ENCODE data around the gene MAP4K2.

GRCh38 chr11:64846998-64847666 is 44.1 kb upstream of the MAP4K2 start:
- no peak for TF ChIP-seq ZBTB33 (IDR thresholded peaks at IDR 0.05; ENCODE audit: borderline replicate concordance, low read depth)
- TF ChIP-seq RFX5 (IDR thresholded peaks at IDR 0.05; ENCODE audit: low read length), result no peak
- peak; percentile 96 for TF ChIP-seq CTCF (IDR thresholded peaks at IDR 0.05)
- no peak for TF ChIP-seq EZH2phosphoT487 (IDR thresholded peaks at IDR 0.05; ENCODE audit: borderline replicate concordance, low read depth)
- no peak for TF ChIP-seq YY1 (IDR thresholded peaks at IDR 0.05; ENCODE audit: low read depth)
- TF ChIP-seq SMC3 (IDR thresholded peaks at IDR 0.05; ENCODE audit: low read depth, low read length), result peak; percentile 88
- no peak for TF ChIP-seq EP300 (IDR thresholded peaks at IDR 0.05; ENCODE audit: borderline replicate concordance in 1 of 2, low read depth in 1 of 2, low read length in 1 of 2)
